GM12874 (cell line): ENCODE measurements around the gene CDC42EP4.

Experiments
- TF ChIP-seq, protein P1 (sequence below): IDR thresholded peaks from 2 replicates; pipeline ENCODE4 v1.5.1; 2011; ENCODE audit warnings: low read depth, mild to moderate bottlenecking, control low read depth, low read length, moderate library complexity; ENCODE audit not compliant: insufficient read depth

CDC42EP4 gene

DNA sequence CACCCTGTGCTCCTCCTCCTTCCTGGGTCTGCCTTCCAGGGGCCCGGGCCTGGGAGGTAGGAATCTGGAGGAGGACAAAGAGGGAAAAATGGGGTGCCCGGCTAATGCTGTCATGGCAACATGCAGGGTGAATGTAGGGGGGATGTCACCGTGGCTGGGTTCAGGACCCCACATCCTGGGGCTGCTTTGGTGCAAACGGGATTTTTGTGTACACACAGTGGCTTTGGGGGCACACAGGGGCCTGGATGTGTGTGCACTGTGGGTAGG lies 37.0 kb upstream of the CDC42EP4 start:
- TF ChIP-seq, protein P1, sequence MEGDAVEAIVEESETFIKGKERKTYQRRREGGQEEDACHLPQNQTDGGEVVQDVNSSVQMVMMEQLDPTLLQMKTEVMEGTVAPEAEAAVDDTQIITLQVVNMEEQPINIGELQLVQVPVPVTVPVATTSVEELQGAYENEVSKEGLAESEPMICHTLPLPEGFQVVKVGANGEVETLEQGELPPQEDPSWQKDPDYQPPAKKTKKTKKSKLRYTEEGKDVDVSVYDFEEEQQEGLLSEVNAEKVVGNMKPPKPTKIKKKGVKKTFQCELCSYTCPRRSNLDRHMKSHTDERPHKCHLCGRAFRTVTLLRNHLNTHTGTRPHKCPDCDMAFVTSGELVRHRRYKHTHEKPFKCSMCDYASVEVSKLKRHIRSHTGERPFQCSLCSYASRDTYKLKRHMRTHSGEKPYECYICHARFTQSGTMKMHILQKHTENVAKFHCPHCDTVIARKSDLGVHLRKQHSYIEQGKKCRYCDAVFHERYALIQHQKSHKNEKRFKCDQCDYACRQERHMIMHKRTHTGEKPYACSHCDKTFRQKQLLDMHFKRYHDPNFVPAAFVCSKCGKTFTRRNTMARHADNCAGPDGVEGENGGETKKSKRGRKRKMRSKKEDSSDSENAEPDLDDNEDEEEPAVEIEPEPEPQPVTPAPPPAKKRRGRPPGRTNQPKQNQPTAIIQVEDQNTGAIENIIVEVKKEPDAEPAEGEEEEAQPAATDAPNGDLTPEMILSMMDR = no peak

- TF ChIP-seq, protein P1 = no peak
Observed at GRCh38 chr17:73348018-73348828, 36.4 kb upstream of the CDC42EP4 start.

- TF ChIP-seq, protein P1 = no peak
Observed at GRCh38 chr17:73347351-73347750, 35.5 kb upstream of the CDC42EP4 start.

GRCh38 chr17:73346501-73347162 lies 34.8 kb upstream of the CDC42EP4 start:
- TF ChIP-seq, protein P1 = no peak

GRCh38 chr17:73343739-73344454 lies 32.1 kb upstream of the CDC42EP4 start:
- TF ChIP-seq, protein P1 = no peak

GRCh38 chr17:73343168-73343634 lies 31.4 kb upstream of the CDC42EP4 start:
- TF ChIP-seq, protein P1 = no peak

- TF ChIP-seq, protein P1 = peak; percentile 19; the same call in 1 of the 2 replicates
Observed at GRCh38 chr17:73342541-73343167, 30.9 kb upstream of the CDC42EP4 start.
